ENCODE data around the gene ZBTB45. TPM values are rescaled to one million over a fixed set of nuclear protein-coding genes. Genes with fewer than 3 reads are reported as not detected.
"Not testable (repeated sequence)": the region's sequence is repeated elsewhere in the genome, so short reads cannot be mapped to it uniquely, and the experiment has no call there.

The ZBTB45 gene
- total RNA-seq, 2 donors from 2014 or later: 7.0 to 8.2 TPM

DNA sequence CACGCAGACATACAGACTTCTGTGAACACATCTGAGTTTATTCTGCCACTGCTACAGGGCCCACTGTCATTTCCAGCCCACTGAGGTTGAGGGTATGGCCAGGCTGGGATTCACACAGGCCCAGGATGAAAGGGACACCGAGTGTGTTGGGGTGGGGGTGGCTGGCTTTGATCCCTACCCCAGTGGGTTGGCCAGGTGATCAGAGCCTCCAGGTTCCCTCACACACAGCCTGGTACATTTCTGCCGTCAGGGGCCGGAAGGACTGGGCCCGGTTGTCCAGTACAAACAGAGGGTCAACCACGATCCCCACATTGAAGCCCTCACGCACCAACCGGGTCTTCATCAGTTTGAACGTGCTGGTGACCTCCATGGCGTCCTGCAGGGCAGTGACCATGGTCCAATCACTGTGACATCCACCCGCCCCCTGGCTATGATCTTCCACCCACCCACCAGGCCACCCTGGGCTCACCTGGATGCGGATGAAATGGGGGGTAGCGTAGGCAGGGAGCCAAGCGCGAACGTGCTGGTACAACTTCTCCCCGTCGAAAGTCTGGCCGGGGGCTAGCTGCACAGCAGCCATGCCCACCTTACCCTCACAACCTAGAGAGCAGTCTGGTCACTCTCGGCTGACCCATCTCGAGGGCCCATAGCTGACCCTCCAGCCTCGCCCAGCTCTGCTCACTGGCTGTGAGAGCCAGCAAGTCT, 21.1 kb downstream of the ZBTB45 start:
- H3K36me3 Mint-ChIP-seq (ENCODE audit: low read depth): no peaks in the 10 kb centered on the region
- H3K4me3 Mint-ChIP-seq: peak overlapping the region; percentile 87
- ATAC-seq (no peak), DNase-seq (no peak)
- no peaks in the 10 kb centered on the region for H3K27me3 Mint-ChIP-seq
- H3K27ac Mint-ChIP-seq: peak overlapping the region; percentile 61
- peaks cover 17% of the 10 kb centered on the region for H3K4me1 Mint-ChIP-seq
- H3K9me3 ChIP-seq (ENCODE audit: control insufficient read depth, low read length, poor library complexity, severe bottlenecking): no peaks in the 10 kb centered on the region

GRCh38 chr19:58497634-58498170, 21.9 kb downstream of the ZBTB45 start:
- H3K4me3 Mint-ChIP-seq: no peak overlapping the region
- ATAC-seq (no peak), DNase-seq (no peak)
- H3K36me3 Mint-ChIP-seq (ENCODE audit: low read depth): no peaks in the 10 kb centered on the region
- no peaks in the 10 kb centered on the region for H3K9me3 ChIP-seq (ENCODE audit: control insufficient read depth, low read length, poor library complexity, severe bottlenecking)
- H3K27me3 Mint-ChIP-seq: no peaks in the 10 kb centered on the region
- H3K27ac Mint-ChIP-seq: no peak overlapping the region
- peaks cover 17% of the 10 kb centered on the region for H3K4me1 Mint-ChIP-seq

- no peak overlapping the region for H3K4me3 Mint-ChIP-seq
- peaks cover 4% of the 10 kb centered on the region for H3K4me1 Mint-ChIP-seq
- H3K27ac Mint-ChIP-seq: no peak overlapping the region
- no peaks in the 10 kb centered on the region for H3K36me3 Mint-ChIP-seq (ENCODE audit: low read depth)
- H3K9me3 ChIP-seq (ENCODE audit: control insufficient read depth, low read length, poor library complexity, severe bottlenecking): no peaks in the 10 kb centered on the region
- no peaks in the 10 kb centered on the region for H3K27me3 Mint-ChIP-seq
- DNase-seq (no peak), ATAC-seq (no peak)
These were observed 27.3 kb downstream of the ZBTB45 start for GRCh38 chr19:58492265-58492664.

DNA sequence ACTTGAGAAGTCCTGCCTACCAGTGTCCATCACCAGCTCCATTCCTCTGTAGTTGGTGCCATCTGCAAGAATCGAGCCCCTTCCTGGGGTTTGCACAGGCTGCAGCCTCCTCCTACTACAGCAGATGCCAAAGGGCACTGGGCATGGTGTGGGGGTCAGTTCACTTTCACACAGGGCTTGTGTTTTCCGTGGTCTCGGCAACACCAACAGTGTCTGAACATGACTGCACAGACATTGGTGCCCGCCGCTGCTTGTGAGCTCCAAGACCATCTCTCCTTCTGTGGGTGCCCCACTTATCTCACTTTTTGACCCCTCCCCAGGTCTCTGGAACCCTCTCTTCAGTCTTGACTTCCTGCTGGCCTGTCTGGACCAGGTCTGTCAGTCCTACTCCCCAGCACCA, 28.2 kb downstream of the ZBTB45 start:
- no peak for ATAC-seq
- no peaks in the 10 kb centered on the region for H3K27me3 Mint-ChIP-seq
- no peak for DNase-seq
- H3K27ac Mint-ChIP-seq: no peak overlapping the region
- H3K4me1 Mint-ChIP-seq: no peaks in the 10 kb centered on the region
- H3K4me3 Mint-ChIP-seq: no peak overlapping the region
- no peaks in the 10 kb centered on the region for H3K36me3 Mint-ChIP-seq (ENCODE audit: low read depth)
- H3K9me3 ChIP-seq (ENCODE audit: control insufficient read depth, low read length, poor library complexity, severe bottlenecking): no peaks in the 10 kb centered on the region

DNA sequence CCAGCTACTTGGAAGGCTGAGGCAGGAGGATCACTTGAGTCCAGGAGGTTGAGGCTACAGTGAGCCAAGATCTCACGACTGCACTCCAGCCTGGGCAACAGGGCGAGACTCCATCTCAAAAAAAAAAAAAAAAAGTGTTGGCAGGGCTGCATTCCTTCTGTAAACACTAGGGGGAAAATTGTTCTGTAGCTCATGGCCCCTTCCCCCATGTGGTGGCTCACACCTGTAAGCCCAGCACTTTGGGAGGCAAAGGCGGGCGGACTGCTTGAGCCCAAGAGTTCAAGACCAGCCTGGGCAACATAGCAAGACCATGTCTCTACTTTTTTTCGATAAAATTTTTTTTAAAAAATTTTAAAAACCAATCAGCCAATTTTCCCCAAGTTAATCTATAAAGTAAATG, 35.3 kb downstream of the ZBTB45 start:
- not testable (repeated sequence) for H3K4me3 Mint-ChIP-seq; H3K27me3 Mint-ChIP-seq; H3K27ac Mint-ChIP-seq; H3K9me3 ChIP-seq (ENCODE audit: control insufficient read depth, low read length, poor library complexity, severe bottlenecking); H3K4me1 Mint-ChIP-seq; ATAC-seq; DNase-seq; H3K36me3 Mint-ChIP-seq (ENCODE audit: low read depth)

- DNase-seq: no peak
- ATAC-seq: no peak
- no peak overlapping the region for H3K4me3 Mint-ChIP-seq
These were observed 35.8 kb downstream of the ZBTB45 start for GRCh38 chr19:58483776-58484175.

GRCh38 chr19:58482372-58482771, 37.2 kb downstream of the ZBTB45 start:
- no peak overlapping the region for H3K27ac Mint-ChIP-seq
- DNase-seq (no peak), ATAC-seq (no peak)
- peaks cover 5% of the 10 kb centered on the region for H3K4me1 Mint-ChIP-seq
- no peaks in the 10 kb centered on the region for H3K27me3 Mint-ChIP-seq
- H3K9me3 ChIP-seq (ENCODE audit: control insufficient read depth, low read length, poor library complexity, severe bottlenecking): no peaks in the 10 kb centered on the region
- no peak overlapping the region for H3K4me3 Mint-ChIP-seq
- H3K36me3 Mint-ChIP-seq (ENCODE audit: low read depth): peaks cover 3% of the 10 kb centered on the region

More at GRCh38 chr19:58483776-58484175, 35.8 kb downstream of the ZBTB45 start:
- H3K36me3 Mint-ChIP-seq (ENCODE audit: low read depth): peaks cover 3% of the 10 kb centered on the region
- no peaks in the 10 kb centered on the region for H3K27me3 Mint-ChIP-seq
- H3K4me1 Mint-ChIP-seq: peaks cover 2% of the 10 kb centered on the region
- no peak overlapping the region for H3K27ac Mint-ChIP-seq
- no peaks in the 10 kb centered on the region for H3K9me3 ChIP-seq (ENCODE audit: control insufficient read depth, low read length, poor library complexity, severe bottlenecking)

- DNase-seq (no peak), ATAC-seq (no peak)
- Mint-ChIP-seq H3K36me3 (ENCODE audit: low read depth) (peaks cover 3% of the 10 kb centered on the region), H3K27me3 (no peaks in the 10 kb centered on the region), H3K27ac (no peak overlapping the region), H3K4me1 (peaks cover 11% of the 10 kb centered on the region), H3K4me3 (no peak overlapping the region)
- H3K9me3 ChIP-seq (ENCODE audit: control insufficient read depth, low read length, poor library complexity, severe bottlenecking): no peaks in the 10 kb centered on the region
These were observed 38.8 kb downstream of the ZBTB45 start for GRCh38 chr19:58480831-58481230.

DNA sequence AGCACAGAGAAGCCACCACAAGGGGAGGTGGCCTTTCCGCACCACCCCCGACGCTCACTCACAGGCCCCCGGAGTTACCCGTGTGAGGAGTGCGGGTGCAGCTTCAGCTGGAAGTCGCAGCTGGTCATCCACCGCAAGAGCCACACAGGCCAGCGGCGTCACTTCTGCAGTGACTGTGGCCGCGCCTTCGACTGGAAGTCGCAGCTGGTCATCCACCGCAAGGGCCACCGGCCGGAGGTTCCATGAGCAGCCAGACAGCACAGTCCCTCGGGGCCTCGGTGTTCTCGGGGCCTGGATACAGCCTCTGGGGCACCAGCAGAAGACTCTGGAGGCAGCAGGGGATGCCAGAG, 39.2 kb downstream of the ZBTB45 start:
- peaks cover 3% of the 10 kb centered on the region for H3K36me3 Mint-ChIP-seq (ENCODE audit: low read depth)
- no peaks in the 10 kb centered on the region for H3K9me3 ChIP-seq (ENCODE audit: control insufficient read depth, low read length, poor library complexity, severe bottlenecking)
- DNase-seq: no peak
- no peaks in the 10 kb centered on the region for H3K27me3 Mint-ChIP-seq
- H3K4me3 Mint-ChIP-seq: no peak overlapping the region
- peaks cover 11% of the 10 kb centered on the region for H3K4me1 Mint-ChIP-seq
- no peak for ATAC-seq
- no peak overlapping the region for H3K27ac Mint-ChIP-seq

GRCh38 chr19:58479736-58480480, 39.7 kb downstream of the ZBTB45 start:
- no peak for ATAC-seq
- no peak overlapping the region for H3K4me3 Mint-ChIP-seq
- H3K4me1 Mint-ChIP-seq: peaks cover 14% of the 10 kb centered on the region
- H3K36me3 Mint-ChIP-seq (ENCODE audit: low read depth): peaks cover 3% of the 10 kb centered on the region
- no peak overlapping the region for H3K27ac Mint-ChIP-seq
- H3K9me3 ChIP-seq (ENCODE audit: control insufficient read depth, low read length, poor library complexity, severe bottlenecking): no peaks in the 10 kb centered on the region
- H3K27me3 Mint-ChIP-seq: no peaks in the 10 kb centered on the region
- no peak for DNase-seq

DNA sequence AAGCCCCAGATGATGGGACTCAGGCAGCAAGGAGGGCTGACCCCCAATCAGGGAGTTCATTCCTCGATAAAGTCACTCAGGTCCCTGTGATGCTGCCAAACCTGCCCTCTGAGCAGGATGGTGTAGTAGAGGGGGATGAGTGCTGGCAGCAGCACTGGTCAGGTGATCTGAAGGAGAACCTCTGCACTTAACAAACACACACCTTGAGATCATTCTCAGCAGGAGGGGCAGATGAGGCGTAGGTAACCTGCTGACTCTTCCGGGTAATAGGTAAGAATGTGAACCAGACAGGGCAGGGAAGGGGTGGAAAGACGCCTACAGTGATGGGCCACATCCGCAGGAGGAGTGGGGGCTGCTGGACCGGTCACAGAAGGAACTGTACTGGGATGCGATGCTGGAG, 40.3 kb downstream of the ZBTB45 start:
- no peaks in the 10 kb centered on the region for H3K9me3 ChIP-seq (ENCODE audit: control insufficient read depth, low read length, poor library complexity, severe bottlenecking)
- ATAC-seq: no peak
- Mint-ChIP-seq H3K4me3 (no peak overlapping the region), H3K36me3 (ENCODE audit: low read depth) (peaks cover 3% of the 10 kb centered on the region), H3K27ac (peak overlapping the region; percentile 21), H3K27me3 (no peaks in the 10 kb centered on the region), H3K4me1 (peaks cover 17% of the 10 kb centered on the region)
- DNase-seq: no peak

DNA sequence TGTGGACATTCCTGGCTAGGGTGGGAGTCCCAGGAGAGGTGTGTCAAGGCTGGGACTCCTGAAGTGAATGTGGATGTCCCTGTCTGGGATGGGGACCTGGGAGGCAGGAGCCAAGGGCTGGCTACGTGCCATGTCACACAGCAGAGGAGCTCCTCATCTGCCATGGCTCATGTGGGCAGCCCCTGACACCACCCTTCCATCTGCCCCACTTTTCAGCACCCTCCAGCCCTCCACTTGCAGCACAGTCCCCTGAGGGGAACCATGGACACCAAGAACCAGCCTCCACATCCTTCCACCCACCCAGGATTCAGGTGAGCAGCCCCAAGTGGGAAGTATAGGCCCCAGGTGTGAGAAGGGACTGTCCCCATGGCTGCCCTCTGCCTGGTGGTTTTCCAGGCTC, 41.7 kb downstream of the ZBTB45 start:
- ATAC-seq: no peak
- peak overlapping the region; percentile 21 for H3K27ac Mint-ChIP-seq
- H3K36me3 Mint-ChIP-seq (ENCODE audit: low read depth): peaks cover 3% of the 10 kb centered on the region
- H3K9me3 ChIP-seq (ENCODE audit: control insufficient read depth, low read length, poor library complexity, severe bottlenecking): no peaks in the 10 kb centered on the region
- DNase-seq: no peak
- peaks cover 19% of the 10 kb centered on the region for H3K4me1 Mint-ChIP-seq
- H3K27me3 Mint-ChIP-seq: no peaks in the 10 kb centered on the region
- peak overlapping the region; percentile 47 for H3K4me3 Mint-ChIP-seq

DNA sequence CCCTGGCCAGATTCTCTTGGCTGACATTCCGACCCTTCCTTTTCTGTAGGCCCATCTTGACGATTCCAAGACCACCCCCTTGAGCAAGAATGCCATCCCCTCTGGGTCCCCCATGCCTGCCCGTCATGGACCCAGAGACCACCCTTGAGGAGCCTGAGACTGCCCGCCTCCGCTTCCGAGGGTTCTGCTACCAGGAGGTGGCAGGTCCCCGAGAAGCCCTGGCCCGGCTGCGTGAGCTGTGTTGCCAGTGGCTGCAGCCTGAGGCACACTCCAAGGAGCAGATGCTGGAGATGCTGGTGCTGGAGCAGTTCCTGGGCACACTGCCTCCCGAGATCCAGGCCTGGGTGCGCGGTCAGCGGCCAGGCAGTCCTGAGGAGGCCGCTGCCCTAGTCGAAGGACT, 42.5 kb downstream of the ZBTB45 start:
- H3K4me1 Mint-ChIP-seq: peaks cover 19% of the 10 kb centered on the region
- peaks cover under 1% of the 10 kb centered on the region for H3K36me3 Mint-ChIP-seq (ENCODE audit: low read depth)
- peak overlapping the region; percentile 90 for H3K4me3 Mint-ChIP-seq
- no peaks in the 10 kb centered on the region for H3K27me3 Mint-ChIP-seq
- no peak for ATAC-seq
- no peaks in the 10 kb centered on the region for H3K9me3 ChIP-seq (ENCODE audit: control insufficient read depth, low read length, poor library complexity, severe bottlenecking)
- no peak for DNase-seq
- H3K27ac Mint-ChIP-seq: peak overlapping the region; percentile 95

Data from T-helper 17 cell (primary cell).